B cell (primary cell): ENCODE results near the gene HOXA4. TPM values are rescaled to one million over a fixed set of nuclear protein-coding genes. Genes with fewer than 3 reads are reported as not detected.

Source experiments
- ATAC-seq: fragments of 200-7000 bp; cut with Tn5 transposase; one replicate; pipeline ENCODE4 v1.10.0; 2021; ENCODE audit warnings: low read depth, mild to moderate bottlenecking, moderate number of reproducible peaks, moderate library complexity
- CTCF ChIA-PET: fragments of 350-600 bp; sonication (Branson Sonifier 250); formaldehyde crosslinking; loops from one replicate; lab custom pipeline; 2021; ENCODE audit warnings: antibody characterized with exemption, inconsistent platforms; lab: Charles Lee
- POLR2A ChIA-PET: fragments of 350-600 bp; sonication (Branson Sonifier 250); formaldehyde crosslinking; loops from one replicate; lab custom pipeline; 2021; ENCODE audit warnings: antibody characterized with exemption; lab: Charles Lee
- DNase-seq: peaks from one replicate; pipeline ENCODE4 v3.0.0; 2013
- H2AFZ ChIP-seq: 2 replicates; pipeline ENCODE4 v1.6.1; 2012; ENCODE audit warnings: mild to moderate bottlenecking, low read depth, low read length; ENCODE audit not compliant: insufficient read depth, poor library complexity, severe bottlenecking
- H3K27ac ChIP-seq, 2 donors: 1 replicate in 1 of 2; 2 replicates in 1 of 2; pipeline ENCODE4 v1.5.1; 2012 to 2013; ENCODE audit warnings: low read length in 2 of 2, mild to moderate bottlenecking in 2 of 2, moderate library complexity in 1 of 2
- H3K27me3 ChIP-seq, 4 experiments: fragments of 200-600 bp in 1 of 4; sonication (generic) in 1 of 4; replicated peaks in 1 of 4; 1 replicate in 2 of 4; 2 replicates in 2 of 4; pipeline versions ENCODE4 v1.6.1 to v1.7.0; 2013 to 2016; ENCODE audit warnings: low read length in 3 of 4, mild to moderate bottlenecking in 2 of 4, mixed read lengths in 1 of 4, moderate library complexity in 1 of 4; ENCODE audit not compliant: insufficient read depth in 4 of 4, control insufficient read depth in 3 of 4; ENCODE audit errors: control extremely low read depth in 1 of 4
- H3K36me3 ChIP-seq, 2 experiments: replicated peaks in 1 of 2; 1 replicate in 1 of 2; 2 replicates in 1 of 2; pipeline versions ENCODE4 v1.6.1 to v1.7.1; 2013; ENCODE audit warnings: low read length in 1 of 2; ENCODE audit not compliant: insufficient read depth in 2 of 2, control insufficient read depth in 1 of 2; ENCODE audit errors: control extremely low read depth in 1 of 2, extremely low read depth in 1 of 2
- H3K4me1 ChIP-seq, 2 donors: fragments of 200-600 bp in 1 of 2; sonication (generic) in 1 of 2; 1 replicate in 1 of 2; 2 replicates in 1 of 2; pipeline versions ENCODE4 v1.5.1 to v1.6.1; 2013 to 2017; ENCODE audit warnings: low read length in 2 of 2; ENCODE audit not compliant: control insufficient read depth in 2 of 2, insufficient read depth in 2 of 2
- H3K4me2 ChIP-seq: replicated peaks from 2 replicates; pipeline ENCODE3; 2012; ENCODE audit warnings: mild to moderate bottlenecking, low read depth, low read length; ENCODE audit not compliant: poor library complexity, severe bottlenecking
- H3K4me3 ChIP-seq, 5 experiments: fragments of 200-600 bp in 1 of 5; sonication (generic) in 1 of 5; 1 replicate in 3 of 5; 2 replicates in 2 of 5; pipeline versions ENCODE4 v1.5.1 to v1.7.0; 2011 to 2016; ENCODE audit warnings: low read length in 4 of 5, mild to moderate bottlenecking in 4 of 5, low read depth in 2 of 5, control low read depth in 1 of 5, moderate library complexity in 1 of 5; ENCODE audit not compliant: insufficient read depth in 1 of 5; ENCODE audit errors: control extremely low read depth in 1 of 5, extremely low read depth in 1 of 5
- H3K79me2 ChIP-seq: fragments of 200-600 bp; sonication (generic); one replicate; pipeline ENCODE4 v1.6.0; 2016; ENCODE audit warnings: low read length; ENCODE audit not compliant: control insufficient read depth, insufficient read depth
- H3K9ac ChIP-seq: fragments of 200-600 bp; sonication (generic); 2 replicates; pipeline ENCODE4 v1.6.1; 2017; ENCODE audit warnings: mild to moderate bottlenecking, low read length, moderate library complexity
- H3K9me3 ChIP-seq, 3 donors: one replicate each; pipeline versions ENCODE4 v1.6.1 to v1.7.1; 2013; ENCODE audit warnings: low read length in 2 of 3; ENCODE audit not compliant: control insufficient read depth in 2 of 3, insufficient read depth in 1 of 3; ENCODE audit errors: control extremely low read depth in 1 of 3
- H4K20me1 ChIP-seq: 2 replicates; pipeline ENCODE4 v1.6.0; 2012; ENCODE audit warnings: mild to moderate bottlenecking, low read length; ENCODE audit not compliant: insufficient read depth, control insufficient read depth, poor library complexity, severe bottlenecking
- H3K27ac Mint-ChIP-seq: one replicate; pipeline ENCODE4 v1.8.0; 2021; ENCODE audit warnings: mixed read lengths
- H3K27me3 Mint-ChIP-seq: one replicate; pipeline ENCODE4 v1.8.0; 2021; ENCODE audit warnings: mixed read lengths
- H3K4me1 Mint-ChIP-seq: one replicate; pipeline ENCODE4 v1.8.0; 2021; ENCODE audit warnings: mixed read lengths
- H3K4me3 Mint-ChIP-seq: one replicate; pipeline ENCODE4 v1.8.0; 2021; ENCODE audit warnings: mixed read lengths
- H3K9me3 Mint-ChIP-seq: one replicate; pipeline ENCODE4 v1.8.0; 2022; ENCODE audit warnings: mixed read lengths; ENCODE audit not compliant: insufficient read depth
- CTCF ChIP-seq: fragments of 200-600 bp; IDR thresholded peaks from one replicate; pipeline ENCODE4 v1.8.0; 2022; ENCODE audit warnings: antibody characterized with exemption, mild to moderate bottlenecking
- EZH2 ChIP-seq: IDR thresholded peaks from 2 replicates; pipeline ENCODE4 v1.6.1; 2012; ENCODE audit warnings: borderline replicate concordance, low read depth, mild to moderate bottlenecking, moderate library complexity, low read length; ENCODE audit not compliant: insufficient read depth, poor library complexity, severe bottlenecking
- WGBS: methylation state at CpG from one replicate; pipeline ENCODE4 v1.1.5; 2013; ENCODE audit warnings: missing lambda C conversion rate; ENCODE audit not compliant: insufficient coverage; 5-methylcytosine and 5-hydroxymethylcytosine counted together
- intact Hi-C: fragments of 100-400 bp; cut with micrococcal nuclease; formaldehyde crosslinking; loops from one replicate; pipeline ENCODE4 v1.10.0; 2022
- polyA plus RNA-seq: library from polyadenylated mRNA; depleted of rRNA; stranded (reverse); fragments of >200 nt; gene quantifications from 2 replicates; pipeline ENCODE4 v1.2.3, GENCODE V29; 2012
- total RNA-seq, 2 donors: library from RNA; stranded (reverse); fragments of 120-200 nt in 1 of 2; gene quantifications; 1 replicate in 1 of 2; 2 replicates in 1 of 2; pipeline versions ENCODE4 v1.2.3 to v1.2.4, GENCODE V29; 2013 to 2022

The HOXA4 gene
- total and polyA plus RNA-seq, 2 donors (not counting 1 experiment from before 2014, with no cell fraction given), result 0.30 TPM; not detected in 1

GRCh38 chr7:27141137-27141922 is 10.8 kb upstream of the HOXA4 start:
- peaks cover 0 to 36% (median 0%) of the 10 kb centered on the region in 3 donors for H3K9me3 ChIP-seq
- no peak overlapping the region for H3K4me3 ChIP-seq
- CTCF ChIA-PET, result interaction anchor here (0.6 to 0.9 kb wide), 2 partner anchors 13 to 260 kb away, joined by 3 to 4 read pairs; no protein-coding TSS in a partner anchor
- H2AFZ ChIP-seq, result no peak overlapping the region
- peaks cover 4% of the 10 kb centered on the region for H3K4me1 Mint-ChIP-seq
- peaks cover 0 to 2% of the 10 kb centered on the region in 2 donors for H3K4me1 ChIP-seq
- H4K20me1 ChIP-seq, result no peaks in the 10 kb centered on the region
- TF ChIP-seq CTCF (no peak), EZH2 (no peak)
- ATAC-seq, result no peak
- no peaks in the 10 kb centered on the region for H3K79me2 ChIP-seq
- H3K27me3 Mint-ChIP-seq, result peaks cover 54% of the 10 kb centered on the region
- no peak overlapping the region for H3K27ac ChIP-seq
- intact Hi-C loops, result no loop called here
- DNase-seq, result no peak
- H3K27me3 ChIP-seq, result peaks cover 0 to 54% (median 23%) of the 10 kb centered on the region in 4 experiments
- no peak overlapping the region for H3K27ac Mint-ChIP-seq
- H3K9ac ChIP-seq, result no peak overlapping the region
- H3K4me3 Mint-ChIP-seq, result no peak overlapping the region
- no peaks in the 10 kb centered on the region for H3K36me3 ChIP-seq
- POLR2A ChIA-PET, result no interaction called here
- no peaks in the 10 kb centered on the region for H3K9me3 Mint-ChIP-seq
- 92% methylated on average over 13 of the region's 18 CpGs for WGBS
- no peak overlapping the region for H3K4me2 ChIP-seq

- H3K4me1 ChIP-seq, result peaks cover 0 to 2% of the 10 kb centered on the region in 2 donors
- H3K9me3 ChIP-seq, result peaks cover 0 to 29% (median 0%) of the 10 kb centered on the region in 3 donors
- DNase-seq (no peak), ATAC-seq (no peak)
- H3K4me3 ChIP-seq, result no peak overlapping the region
- Mint-ChIP-seq H3K4me3 (no peak overlapping the region), H3K4me1 (peaks cover 4% of the 10 kb centered on the region), H3K9me3 (no peaks in the 10 kb centered on the region), H3K27ac (no peak overlapping the region), H3K27me3 (peaks cover 58% of the 10 kb centered on the region)
- no peak overlapping the region for H3K4me2 ChIP-seq
- H3K9ac ChIP-seq, result no peak overlapping the region
- H3K79me2 ChIP-seq, result no peaks in the 10 kb centered on the region
- peaks cover 0 to 49% (median 22%) of the 10 kb centered on the region in 4 experiments for H3K27me3 ChIP-seq
- intact Hi-C loops, result no loop called here
- no peak overlapping the region for H3K27ac ChIP-seq
- WGBS, result over 99% methylated on average over 6 of the region's 15 CpGs
- H3K36me3 ChIP-seq, result no peaks in the 10 kb centered on the region
- no peak for TF ChIP-seq EZH2
- no peak for TF ChIP-seq CTCF
- no peaks in the 10 kb centered on the region for H4K20me1 ChIP-seq
- ChIA-PET POLR2A (no interaction called here), CTCF (interaction anchor here (0.6 kb wide), 1 partner anchor 259 kb away, joined by 3 read pairs; no protein-coding TSS in a partner anchor)
- no peak overlapping the region for H2AFZ ChIP-seq
These were observed 9.7 kb upstream of the HOXA4 start for GRCh38 chr7:27140126-27140857.
